HG03039 (cell line): ENCODE results near the gene CCNYL1.
"Not testable (repeated sequence)": the region's sequence is repeated elsewhere in the genome, so short reads cannot be mapped to it uniquely, and the experiment has no call there.

Experiments
- ATAC-seq: cut with Tn5 transposase; IDR thresholded peaks from one replicate; pipeline ENCODE4 v1.9.1; 2021; ENCODE audit warnings: mild to moderate bottlenecking, moderate library complexity; ENCODE audit not compliant: unreplicated experiment

The CCNYL1 gene

GRCh38 chr2:207710814-207711740, at the start of gene CCNYL1:
Gene CCNYL1, plus strand, starts transcription at chr2:207711640. Its CDS starts 257 bp downstream, at chr2:207711897.
- peak; percentile 97 for ATAC-seq

GRCh38 chr2:207662203-207662602, 49.2 kb upstream of the CCNYL1 start:
- ATAC-seq = peak; percentile 93

GRCh38 chr2:207663870-207664545, 47.4 kb upstream of the CCNYL1 start:
- ATAC-seq = no peak

GRCh38 chr2:207670887-207671286, 40.6 kb upstream of the CCNYL1 start:
- ATAC-seq = no peak

- ATAC-seq = no peak
These were observed 38.0 kb upstream of the CCNYL1 start for GRCh38 chr2:207673431-207673830.

- ATAC-seq = no peak
These were observed 37.1 kb upstream of the CCNYL1 start for GRCh38 chr2:207674266-207674774.

- no peak for ATAC-seq
These were observed 36.6 kb upstream of the CCNYL1 start for GRCh38 chr2:207674826-207675225.

- no peak for ATAC-seq
These were observed 34.5 kb upstream of the CCNYL1 start for GRCh38 chr2:207676827-207677354.

GRCh38 chr2:207681431-207681830, 30.0 kb upstream of the CCNYL1 start:
- ATAC-seq = no peak

GRCh38 chr2:207682557-207682956, 28.9 kb upstream of the CCNYL1 start:
- ATAC-seq = no peak

- no peak for ATAC-seq
These were observed 28.0 kb upstream of the CCNYL1 start for GRCh38 chr2:207683438-207683837.

GRCh38 chr2:207683879-207684627, 27.4 kb upstream of the CCNYL1 start:
- no peak for ATAC-seq

GRCh38 chr2:207686812-207687211, 24.6 kb upstream of the CCNYL1 start:
- ATAC-seq = no peak

GRCh38 chr2:207688597-207688996, 22.8 kb upstream of the CCNYL1 start:
- no peak for ATAC-seq

GRCh38 chr2:207690845-207691461, 20.5 kb upstream of the CCNYL1 start:
- ATAC-seq = not testable (repeated sequence)

- ATAC-seq = no peak
These were observed 19.0 kb upstream of the CCNYL1 start for GRCh38 chr2:207692206-207693065.

- no peak for ATAC-seq
These were observed 17.7 kb upstream of the CCNYL1 start for GRCh38 chr2:207693641-207694249.

- ATAC-seq = no peak
These were observed 16.6 kb upstream of the CCNYL1 start for GRCh38 chr2:207694811-207695281.

GRCh38 chr2:207695293-207695692, 16.1 kb upstream of the CCNYL1 start:
- ATAC-seq = no peak
